Dedifferentiated amniotic fluid mesenchymal stem cell (primary cell): ENCODE results near the gene NFKBIZ.

Source experiments
- DNase-seq: peaks from one replicate; pipeline ENCODE4 v3.0.0-alpha.2; 2016; ENCODE audit errors: extremely low spot score

Gene NFKBIZ, protein sequence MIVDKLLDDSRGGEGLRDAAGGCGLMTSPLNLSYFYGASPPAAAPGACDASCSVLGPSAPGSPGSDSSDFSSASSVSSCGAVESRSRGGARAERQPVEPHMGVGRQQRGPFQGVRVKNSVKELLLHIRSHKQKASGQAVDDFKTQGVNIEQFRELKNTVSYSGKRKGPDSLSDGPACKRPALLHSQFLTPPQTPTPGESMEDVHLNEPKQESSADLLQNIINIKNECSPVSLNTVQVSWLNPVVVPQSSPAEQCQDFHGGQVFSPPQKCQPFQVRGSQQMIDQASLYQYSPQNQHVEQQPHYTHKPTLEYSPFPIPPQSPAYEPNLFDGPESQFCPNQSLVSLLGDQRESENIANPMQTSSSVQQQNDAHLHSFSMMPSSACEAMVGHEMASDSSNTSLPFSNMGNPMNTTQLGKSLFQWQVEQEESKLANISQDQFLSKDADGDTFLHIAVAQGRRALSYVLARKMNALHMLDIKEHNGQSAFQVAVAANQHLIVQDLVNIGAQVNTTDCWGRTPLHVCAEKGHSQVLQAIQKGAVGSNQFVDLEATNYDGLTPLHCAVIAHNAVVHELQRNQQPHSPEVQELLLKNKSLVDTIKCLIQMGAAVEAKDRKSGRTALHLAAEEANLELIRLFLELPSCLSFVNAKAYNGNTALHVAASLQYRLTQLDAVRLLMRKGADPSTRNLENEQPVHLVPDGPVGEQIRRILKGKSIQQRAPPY

DNA sequence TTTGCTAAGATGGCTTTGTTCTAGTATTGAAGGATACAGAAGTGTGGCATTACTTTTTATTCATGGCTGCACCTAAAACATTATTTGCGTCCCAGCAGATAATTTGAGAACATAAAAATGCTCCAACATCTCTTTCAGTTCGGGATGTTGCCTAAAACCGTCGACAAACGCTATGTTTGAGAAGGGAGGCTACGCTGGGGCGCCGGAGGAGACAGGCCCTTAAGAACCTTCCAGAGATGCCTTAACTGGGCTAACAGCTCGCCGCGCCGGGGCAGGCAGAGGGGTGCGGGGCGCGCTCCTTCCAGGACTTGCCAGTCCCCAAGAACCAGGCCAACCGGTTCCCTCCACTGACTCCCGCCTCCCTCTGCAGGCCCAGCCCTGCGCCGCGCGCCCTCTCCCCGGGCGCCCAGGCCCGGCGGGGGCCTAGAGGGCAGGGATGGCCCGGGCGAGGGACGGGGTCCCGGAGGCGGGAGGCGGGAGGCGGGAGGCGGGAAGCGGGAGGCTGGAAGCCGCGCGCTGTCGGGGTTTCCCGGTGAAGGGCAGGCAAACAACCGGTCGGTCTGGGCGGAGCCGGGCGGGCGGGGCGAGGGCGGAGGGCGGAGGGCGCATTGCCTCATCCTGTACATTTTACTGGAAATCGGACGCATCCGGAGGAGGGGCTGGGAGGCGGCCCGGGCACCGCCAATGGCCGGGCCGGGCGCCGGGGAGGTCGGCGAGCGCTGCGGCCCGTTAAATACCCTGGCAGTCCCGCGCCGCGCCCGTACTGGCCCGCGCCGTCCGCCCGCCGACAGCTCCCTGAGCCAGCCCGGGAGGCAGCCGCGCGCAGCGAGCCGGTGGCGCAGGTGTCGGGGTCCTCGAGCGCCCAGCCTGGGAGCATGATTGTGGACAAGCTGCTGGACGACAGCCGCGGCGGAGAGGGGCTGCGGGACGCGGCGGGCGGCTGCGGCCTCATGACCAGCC is at the start of gene NFKBIZ:
NFKBIZ (plus strand) TSS at position 761 of the 960 bp plus-strand sequence; CDS start at position 876, 115 bp downstream.
- peak; percentile 92 for DNase-seq

GRCh38 chr3:101801174-101801573 is 48.1 kb upstream of the NFKBIZ start:
- DNase-seq = no peak

GRCh38 chr3:101802179-101802578 is 47.1 kb upstream of the NFKBIZ start:
- DNase-seq = no peak

GRCh38 chr3:101803173-101803782 is 46.0 kb upstream of the NFKBIZ start:
- DNase-seq = peak; percentile 82

DNA sequence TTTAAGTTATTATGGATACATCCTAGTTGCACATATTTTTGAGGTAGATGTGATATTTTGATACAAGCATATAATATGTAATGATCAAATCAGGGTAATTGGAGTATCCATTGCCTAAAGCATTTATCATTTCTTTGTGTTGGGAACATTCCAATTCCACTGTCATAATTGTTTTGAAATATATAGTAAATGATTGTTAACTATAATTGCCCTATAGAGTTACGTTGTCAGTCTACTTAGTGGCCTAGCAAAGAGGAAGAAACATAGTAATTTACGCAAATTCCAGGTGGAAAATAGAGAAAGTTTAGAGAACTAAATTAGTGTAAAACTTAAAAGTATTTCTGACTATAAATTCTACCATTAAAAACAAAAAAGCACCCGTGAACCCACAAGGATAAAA is 45.4 kb upstream of the NFKBIZ start:
- no peak for DNase-seq

GRCh38 chr3:101806491-101806890 is 42.8 kb upstream of the NFKBIZ start:
- no peak for DNase-seq

GRCh38 chr3:101807888-101808287 is 41.4 kb upstream of the NFKBIZ start:
- DNase-seq = no peak

DNA sequence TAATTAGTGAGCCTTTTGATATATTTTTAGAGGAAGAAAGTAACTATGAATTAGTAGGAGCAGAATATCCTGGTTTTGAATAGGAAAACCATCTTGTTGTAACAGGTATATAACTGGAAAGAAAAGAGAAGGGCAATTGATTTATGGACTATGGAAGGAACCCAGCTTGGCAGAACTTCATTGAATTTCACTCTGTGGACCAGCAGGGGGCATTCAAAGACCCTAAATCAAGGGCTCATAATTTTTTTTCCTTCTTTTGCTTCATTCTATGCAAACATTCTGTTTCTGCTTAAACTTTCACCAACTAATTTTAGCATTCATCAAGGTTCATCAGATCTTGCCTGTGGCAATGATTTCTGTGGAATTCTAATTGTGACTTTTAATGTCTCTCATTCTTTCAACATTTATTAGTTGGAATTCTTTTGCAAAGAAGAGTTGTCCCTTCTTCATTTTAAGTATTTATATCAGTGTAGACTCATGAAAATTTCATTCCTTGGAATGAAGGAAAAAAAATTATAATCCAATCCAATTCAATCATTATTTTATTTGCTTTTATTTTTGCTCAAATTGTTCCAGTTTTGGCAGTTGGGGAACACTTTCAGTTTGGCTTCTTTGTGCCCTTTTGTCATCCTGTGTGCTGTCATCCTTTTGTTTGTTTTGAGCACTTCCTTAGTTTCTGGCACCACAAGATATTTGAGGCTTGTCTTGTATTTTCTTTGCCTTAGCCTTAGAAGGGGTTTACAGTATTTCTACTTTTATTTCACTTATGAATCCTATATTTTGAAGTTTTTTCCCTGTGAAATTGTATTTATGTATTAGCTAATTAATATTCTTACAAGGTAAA is 39.9 kb upstream of the NFKBIZ start:
- peak; percentile 36 for DNase-seq

- no peak for DNase-seq
Measured at GRCh38 chr3:101810022-101810418, 39.3 kb upstream of the NFKBIZ start.

DNA sequence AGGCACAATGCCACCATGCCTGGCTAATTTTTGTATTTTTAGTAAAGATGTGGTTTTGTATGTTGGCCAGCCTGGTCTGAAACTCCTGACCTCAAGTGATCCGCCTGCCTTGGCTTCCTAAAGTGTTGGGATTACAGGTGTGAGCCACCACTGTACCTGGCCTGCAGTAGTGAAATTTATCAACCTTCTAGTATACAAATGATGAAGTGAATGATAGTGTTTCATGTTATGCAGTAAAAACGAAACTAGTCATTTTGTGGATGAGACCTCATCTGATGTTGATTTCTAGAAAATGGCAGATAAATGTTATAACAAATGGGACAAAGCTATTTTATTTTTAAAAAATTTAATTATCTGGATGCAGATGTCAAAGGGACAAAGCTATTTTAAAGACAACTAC is 37.4 kb upstream of the NFKBIZ start:
- DNase-seq = no peak

DNA sequence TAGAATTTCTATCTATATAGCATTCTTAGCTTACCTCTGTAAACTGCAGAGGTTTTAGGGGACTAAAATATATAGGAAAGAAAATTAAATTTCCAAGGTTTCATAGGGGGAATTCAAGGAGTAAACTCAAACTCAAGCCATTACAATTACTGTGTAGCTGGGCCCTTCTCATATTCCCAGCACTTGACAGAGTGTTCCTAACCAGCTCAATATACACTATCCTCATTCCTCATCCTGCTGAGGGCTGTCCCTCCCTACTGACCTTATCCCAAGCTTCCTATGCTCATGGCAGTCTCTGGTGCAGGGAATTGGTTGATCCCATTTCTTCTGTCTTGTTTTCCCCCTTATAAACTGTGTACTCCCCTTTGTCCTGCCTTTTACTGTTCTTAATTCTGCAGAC is 36.4 kb upstream of the NFKBIZ start:
- no peak for DNase-seq

- peak; percentile 31 for DNase-seq
Measured at GRCh38 chr3:101813817-101814440, 35.4 kb upstream of the NFKBIZ start.

DNA sequence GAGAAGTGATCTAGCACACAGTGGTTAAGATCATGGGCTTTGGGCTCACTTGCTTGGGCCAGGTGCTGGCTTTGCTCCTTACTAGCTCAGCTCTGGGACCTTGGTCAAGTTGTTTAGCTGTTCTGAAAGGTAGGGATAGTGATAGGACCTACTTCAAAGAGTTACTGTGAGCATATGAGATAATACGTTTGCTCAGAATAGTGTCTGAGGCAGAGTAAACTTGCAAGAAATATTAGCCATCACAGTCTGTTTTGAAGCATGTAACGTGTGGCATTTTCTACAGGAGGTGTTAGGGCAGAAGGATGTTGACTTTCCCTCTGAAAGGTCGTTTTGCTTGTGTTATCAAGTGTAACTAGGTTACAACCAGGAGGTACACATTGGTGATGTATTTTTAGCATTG is 34.5 kb upstream of the NFKBIZ start:
- DNase-seq = no peak

DNA sequence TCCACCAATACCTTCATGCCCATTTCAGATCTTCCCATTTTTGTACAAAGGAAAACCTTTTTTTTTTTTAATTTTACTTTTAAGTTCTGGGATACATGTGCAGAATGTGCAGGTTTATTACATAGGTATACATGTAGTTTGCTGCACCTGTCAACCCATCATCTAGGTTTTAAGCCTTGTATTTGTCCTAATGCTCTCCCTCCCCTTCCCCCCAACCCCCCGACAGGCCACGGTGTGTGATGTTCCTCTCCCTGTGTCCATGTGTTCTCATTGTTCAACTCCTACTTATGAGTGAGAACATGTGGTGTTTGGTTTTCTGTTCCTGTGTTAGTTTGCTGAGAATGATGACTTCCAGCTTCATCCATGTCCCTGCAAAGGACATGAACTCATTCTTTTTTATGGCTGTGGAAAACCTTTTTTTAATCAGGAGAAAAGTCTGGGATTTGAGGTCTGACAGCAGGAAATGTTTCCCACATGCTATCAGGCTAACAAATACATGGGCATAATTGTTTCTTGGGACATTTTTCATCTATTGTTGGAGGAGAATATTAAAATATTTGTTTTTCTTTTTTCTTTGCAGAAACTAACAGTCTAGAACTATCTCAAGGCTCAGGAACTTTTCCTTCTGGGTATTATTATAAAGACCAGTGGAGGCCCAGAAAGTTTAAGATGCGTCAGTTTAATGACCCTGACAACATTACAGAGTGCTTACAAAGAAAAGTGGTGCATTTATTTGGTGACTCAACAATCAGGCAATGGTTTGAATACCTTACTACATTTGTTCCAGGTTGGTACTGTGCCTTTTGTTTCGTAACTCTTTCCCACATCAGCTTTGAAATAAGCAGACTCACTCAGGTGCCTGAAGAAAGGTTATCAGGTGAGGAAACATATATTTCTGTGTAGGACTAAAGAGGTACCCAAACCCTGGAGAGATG is 32.8 kb upstream of the NFKBIZ start:
- no peak for DNase-seq

GRCh38 chr3:101817992-101818391 is 31.3 kb upstream of the NFKBIZ start:
- DNase-seq = no peak

DNA sequence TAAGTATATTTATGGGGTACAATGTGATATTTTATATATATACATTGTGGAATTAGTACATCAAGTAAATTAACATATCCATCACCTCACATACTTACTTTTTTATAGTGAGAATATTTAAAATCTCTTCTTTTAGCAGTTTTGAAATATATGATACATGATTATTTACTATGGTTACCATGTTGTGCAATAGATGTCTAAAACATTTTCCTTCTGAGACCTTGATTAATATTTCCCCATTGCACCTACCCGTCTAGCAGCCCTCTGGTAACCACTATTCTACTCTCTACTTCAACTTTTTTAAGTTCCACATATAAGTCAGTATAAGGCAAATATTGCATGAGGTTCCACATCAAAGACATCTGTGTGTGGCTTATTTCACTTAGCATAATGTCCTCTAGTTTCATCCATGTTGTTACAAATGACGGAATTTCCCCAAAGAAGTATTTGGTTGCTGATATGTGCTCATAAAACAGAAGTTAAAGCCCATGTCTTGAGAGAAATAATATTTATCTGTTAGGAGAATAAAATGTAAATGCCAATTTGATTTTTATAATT is 29.6 kb upstream of the NFKBIZ start:
- no peak for DNase-seq

- no peak for DNase-seq
Measured at GRCh38 chr3:101821503-101821902, 27.8 kb upstream of the NFKBIZ start.

DNA sequence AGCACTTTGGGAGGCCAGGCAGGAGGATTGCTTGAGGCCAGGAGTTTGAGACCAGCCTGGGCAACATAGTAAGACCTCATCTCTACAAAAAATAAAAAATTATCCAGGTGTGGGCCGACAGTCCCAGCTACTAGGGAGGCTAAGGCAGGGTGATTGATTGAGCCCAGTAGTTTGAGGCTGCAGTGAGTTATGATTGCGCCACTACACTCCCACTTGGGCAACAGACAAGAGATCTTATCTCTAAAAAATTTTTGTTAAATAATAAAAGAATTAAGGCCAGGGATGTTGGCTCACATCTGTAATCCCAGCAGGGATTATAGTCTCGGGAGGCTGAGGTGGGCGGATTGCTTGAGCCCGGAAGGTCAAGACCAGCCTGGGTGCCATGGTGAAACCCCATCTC is 25.8 kb upstream of the NFKBIZ start:
- DNase-seq = no peak

- no peak for DNase-seq
Measured at GRCh38 chr3:101824702-101825101, 24.6 kb upstream of the NFKBIZ start.
